HFFc6 (cell line): ENCODE data around the gene PTGDR. TPM values are rescaled to one million over a fixed set of nuclear protein-coding genes. Genes with fewer than 3 reads are reported as not detected.
A peak's percentile ranks its signal among the peaks of the same experiment; 100 is the strongest.

Source experiments
- DNase-seq: peaks from one replicate; pipeline ENCODE4 v3.0.0-alpha.2; 2018
- H3K27ac Mint-ChIP-seq: 2 replicates; pipeline ENCODE4 v1.8.0; 2020; ENCODE audit warnings: mild to moderate bottlenecking, mixed read lengths
- H3K27me3 Mint-ChIP-seq: 2 replicates; pipeline ENCODE4 v1.8.0; 2021; ENCODE audit warnings: mild to moderate bottlenecking, moderate library complexity, mixed read lengths; ENCODE audit not compliant: insufficient read depth
- H3K36me3 Mint-ChIP-seq: 2 replicates; pipeline ENCODE4 v1.8.0; 2021; ENCODE audit warnings: low read depth, mixed read lengths
- H3K4me1 Mint-ChIP-seq: 2 replicates; pipeline ENCODE4 v1.8.0; 2020; ENCODE audit warnings: low read depth, mixed read lengths
- H3K4me3 Mint-ChIP-seq: 2 replicates; pipeline ENCODE4 v1.8.0; 2020; ENCODE audit warnings: mild to moderate bottlenecking, moderate library complexity, mixed read lengths
- H3K9me3 Mint-ChIP-seq: 2 replicates; pipeline ENCODE4 v1.8.0; 2020; ENCODE audit warnings: mild to moderate bottlenecking, mixed read lengths
- CTCF ChIP-seq: fragments of 200-600 bp; sonication (generic); IDR thresholded peaks from 2 replicates; pipeline ENCODE4 v1.5.0; 2021; ENCODE audit warnings: antibody characterized with exemption, mild to moderate bottlenecking
- total RNA-seq, 6 experiments: library from RNA; stranded (reverse); fragmentation: NEBNext Ultra II Directional; extraction: Animal tissue kit (Norgen Biotek cat#: 25700); gene quantifications; 2 replicates in 1 of 6; 3 replicates in 5 of 6; pipeline ENCODE4 v1.2.3, GENCODE V29; 2021

The PTGDR gene
- total RNA-seq, 6 experiments from 2014 or later = not detected

DNA sequence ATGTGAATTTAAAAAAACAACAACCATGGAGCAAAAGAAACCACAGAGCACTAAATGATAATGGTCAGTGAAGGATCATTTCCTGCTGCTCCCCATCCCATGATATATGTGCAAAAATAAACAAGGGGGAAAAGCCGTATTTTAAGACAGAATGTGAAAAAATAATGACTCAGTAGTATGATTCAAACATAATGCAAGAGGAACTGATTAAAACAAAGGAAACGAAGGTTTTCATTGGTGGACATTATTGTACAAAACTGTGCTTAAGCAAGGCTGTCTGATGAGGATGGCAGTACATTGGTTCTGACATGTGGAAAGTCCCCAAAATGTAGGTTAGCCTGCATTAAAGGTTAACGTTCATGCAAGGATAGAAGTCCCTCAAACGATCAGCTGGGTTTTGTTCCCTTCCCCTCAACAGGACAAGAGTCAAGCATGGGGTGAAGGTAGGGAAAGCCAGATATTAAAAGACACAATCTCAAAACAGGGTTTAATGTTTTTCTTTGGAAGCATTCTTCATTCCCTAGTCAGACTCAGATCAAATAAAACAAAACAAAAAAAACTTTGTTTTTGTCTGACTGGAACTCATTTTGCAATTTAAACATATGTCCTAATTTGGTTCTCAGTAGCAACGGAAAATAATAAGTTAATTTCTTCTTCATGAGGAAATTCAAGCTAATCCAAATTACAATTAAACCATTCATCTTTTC is 26.3 kb upstream of the PTGDR start:
- H3K4me3 Mint-ChIP-seq = peak overlapping the region; percentile 70
- no peak for TF ChIP-seq CTCF
- H3K27me3 Mint-ChIP-seq = peaks cover 22% of the 10 kb centered on the region
- peak overlapping the region; percentile 82 for H3K27ac Mint-ChIP-seq
- peaks cover 31% of the 10 kb centered on the region for H3K4me1 Mint-ChIP-seq
- no peaks in the 10 kb centered on the region for H3K36me3 Mint-ChIP-seq
- peak; percentile 72 for DNase-seq
- no peaks in the 10 kb centered on the region for H3K9me3 Mint-ChIP-seq

DNA sequence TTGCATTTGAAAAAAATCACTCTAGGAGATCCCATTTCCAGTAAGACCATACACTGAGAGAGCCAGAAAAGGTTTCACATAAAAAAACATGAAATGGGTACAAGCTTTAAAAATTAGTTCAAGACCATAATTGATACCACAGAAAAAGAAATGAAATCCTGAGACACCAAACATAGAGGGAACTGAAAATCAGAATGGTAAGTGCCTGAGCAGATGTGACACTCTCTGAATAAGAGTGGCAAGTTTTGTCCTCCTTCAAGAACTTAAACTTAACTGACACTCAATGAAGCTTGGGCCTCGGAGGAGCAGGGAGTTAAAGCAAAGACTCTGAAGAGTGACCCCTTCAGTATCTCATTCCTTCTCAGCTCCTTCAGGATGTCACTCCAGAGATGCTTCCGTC is 23.2 kb upstream of the PTGDR start:
- no peak overlapping the region for H3K27ac Mint-ChIP-seq
- no peaks in the 10 kb centered on the region; the same call in 1 of the 2 replicates for H3K9me3 Mint-ChIP-seq
- H3K27me3 Mint-ChIP-seq = peaks cover 14% of the 10 kb centered on the region
- no peak for TF ChIP-seq CTCF
- H3K4me3 Mint-ChIP-seq = no peak overlapping the region
- no peak for DNase-seq
- peaks cover 31% of the 10 kb centered on the region for H3K4me1 Mint-ChIP-seq
- no peaks in the 10 kb centered on the region for H3K36me3 Mint-ChIP-seq

DNA sequence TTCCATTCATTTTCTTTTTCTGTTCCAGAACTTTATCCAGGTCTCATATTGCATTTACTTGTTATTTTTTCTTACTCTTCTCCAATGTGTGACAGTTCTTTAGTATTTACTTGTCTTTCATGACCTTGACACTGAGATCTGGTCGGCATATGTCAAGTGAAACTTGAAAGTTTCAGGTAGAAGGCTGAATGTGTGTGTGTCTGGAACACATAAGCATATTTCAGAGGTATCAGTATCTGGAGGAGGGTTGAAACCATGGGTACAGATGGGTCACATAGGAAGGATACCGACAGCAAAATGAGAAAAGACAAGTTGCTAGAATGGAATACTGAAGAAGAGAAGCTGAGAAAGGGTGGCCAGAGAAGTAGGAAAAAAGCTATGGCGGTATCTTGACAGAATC is 22.5 kb upstream of the PTGDR start:
- peaks cover 20% of the 10 kb centered on the region for H3K27me3 Mint-ChIP-seq
- no peak overlapping the region for H3K27ac Mint-ChIP-seq
- H3K36me3 Mint-ChIP-seq = no peaks in the 10 kb centered on the region
- DNase-seq = no peak
- no peak overlapping the region for H3K4me3 Mint-ChIP-seq
- H3K4me1 Mint-ChIP-seq = peaks cover 28% of the 10 kb centered on the region
- TF ChIP-seq CTCF = no peak
- H3K9me3 Mint-ChIP-seq = no peaks in the 10 kb centered on the region; the same call in 1 of the 2 replicates

GRCh38 chr14:52248057-52248456 is 19.4 kb upstream of the PTGDR start:
- Mint-ChIP-seq H3K4me3 (no peak overlapping the region), H3K36me3 (no peaks in the 10 kb centered on the region), H3K27ac (no peak overlapping the region), H3K4me1 (peaks cover 10% of the 10 kb centered on the region), H3K9me3 (no peaks in the 10 kb centered on the region; the same call in 1 of the 2 replicates), H3K27me3 (peaks cover 19% of the 10 kb centered on the region)
- no peak for TF ChIP-seq CTCF
- DNase-seq = no peak

- no peak overlapping the region for H3K4me3 Mint-ChIP-seq
- peaks cover 20% of the 10 kb centered on the region for H3K27me3 Mint-ChIP-seq
- peaks cover 9% of the 10 kb centered on the region for H3K4me1 Mint-ChIP-seq
These were observed 15.8 kb upstream of the PTGDR start for GRCh38 chr14:52251724-52252123.

More at GRCh38 chr14:52251724-52252123, 15.8 kb upstream of the PTGDR start:
- no peaks in the 10 kb centered on the region; the same call in 1 of the 2 replicates for H3K9me3 Mint-ChIP-seq
- DNase-seq = no peak
- no peaks in the 10 kb centered on the region for H3K36me3 Mint-ChIP-seq
- no peak overlapping the region for H3K27ac Mint-ChIP-seq
- TF ChIP-seq CTCF = no peak
